Measurements from ENCODE around the gene NPPA.
A peak's percentile ranks its signal among the peaks of the same experiment; 100 is the strongest.
"Not testable (repeated sequence)": the region's sequence is repeated elsewhere in the genome, so short reads cannot be mapped to it uniquely, and the experiment has no call there.

Gene NPPA

GRCh38 chr1:11817192-11817591 is 30.4 kb downstream of the NPPA start:
- no peak overlapping the region for H3K4me3 Mint-ChIP-seq
- H3K36me3 Mint-ChIP-seq = peaks cover 95% of the 10 kb centered on the region
- H3K27ac Mint-ChIP-seq = no peak overlapping the region

GRCh38 chr1:11813021-11813420 is 34.6 kb downstream of the NPPA start:
- Mint-ChIP-seq H3K9me3 (no peaks in the 10 kb centered on the region), H3K4me1 (peaks cover 11% of the 10 kb centered on the region), H3K36me3 (peaks cover 89% of the 10 kb centered on the region), H3K27ac (no peak overlapping the region), H3K4me3 (no peak overlapping the region)
- ATAC-seq (no peak), DNase-seq (ENCODE audit: low spot score in 2 of 2) (no peak)

More at GRCh38 chr1:11817192-11817591, 30.4 kb downstream of the NPPA start:
- H3K4me1 Mint-ChIP-seq = no peaks in the 10 kb centered on the region
- no peaks in the 10 kb centered on the region for H3K9me3 Mint-ChIP-seq
- no peak for ATAC-seq
- no peak for DNase-seq (ENCODE audit: low spot score in 2 of 2)

GRCh38 chr1:11807133-11807532 is 40.5 kb downstream of the NPPA start:
- Mint-ChIP-seq H3K36me3 (peaks cover 54% of the 10 kb centered on the region), H3K4me3 (peak overlapping the region; percentile 94), H3K9me3 (no peaks in the 10 kb centered on the region), H3K27ac (peak overlapping the region; percentile 98), H3K4me1 (peaks cover 65% of the 10 kb centered on the region)
- DNase-seq (ENCODE audit: low spot score in 2 of 2) (no peak), ATAC-seq (no peak)

GRCh38 chr1:11806307-11806936 is 41.2 kb downstream of the NPPA start:
- Mint-ChIP-seq H3K27ac (peak overlapping the region; percentile 98), H3K36me3 (peaks cover 47% of the 10 kb centered on the region), H3K4me1 (peaks cover 65% of the 10 kb centered on the region), H3K4me3 (peak overlapping the region; percentile 94), H3K9me3 (no peaks in the 10 kb centered on the region)
- ATAC-seq (peak; percentile 69), DNase-seq (ENCODE audit: low spot score in 2 of 2) (peak in 1 of 2 donors; percentile 56)

GRCh38 chr1:11805422-11806306 is 41.9 kb downstream of the NPPA start, which contains the start of the genes CLCN6 and MTHFR:
Gene CLCN6 (plus strand): TSS chr1:11806191. CDS start chr1:11806263, 72 bp downstream.
Gene MTHFR (minus strand): TSS chr1:11805964. CDS start chr1:11803116, 2,848 bp downstream.
- peaks cover 48% of the 10 kb centered on the region for H3K36me3 Mint-ChIP-seq
- peak within 1 kb of the TSS; percentile 98 for H3K27ac Mint-ChIP-seq
- peak within 1 kb of the TSS; percentile 94 for H3K4me3 Mint-ChIP-seq
- ATAC-seq (peak; percentile 91), DNase-seq (ENCODE audit: low spot score in 2 of 2) (peak; percentile 98 to 99)
- no peaks in the 10 kb centered on the region for H3K9me3 Mint-ChIP-seq
- H3K4me1 Mint-ChIP-seq = peaks cover 65% of the 10 kb centered on the region

- Mint-ChIP-seq H3K4me3 (peak overlapping the region; percentile 94), H3K9me3 (no peaks in the 10 kb centered on the region), H3K4me1 (peaks cover 65% of the 10 kb centered on the region), H3K36me3 (peaks cover 48% of the 10 kb centered on the region), H3K27ac (peak overlapping the region; percentile 98)
- ATAC-seq (no peak), DNase-seq (ENCODE audit: low spot score in 2 of 2) (no peak)
Observed at GRCh38 chr1:11804666-11805421, 42.7 kb downstream of the NPPA start.

GRCh38 chr1:11803924-11804665 is 43.5 kb downstream of the NPPA start:
- ATAC-seq = not testable (repeated sequence)

GRCh38 chr1:11802973-11803885 is 44.4 kb downstream of the NPPA start:
- H3K9me3 Mint-ChIP-seq = no peaks in the 10 kb centered on the region
- H3K27ac Mint-ChIP-seq = peak overlapping the region; percentile 91
- ATAC-seq (peak; percentile 48), DNase-seq (ENCODE audit: low spot score in 2 of 2) (peak; percentile 46 to 85)
- peaks cover 42% of the 10 kb centered on the region for H3K36me3 Mint-ChIP-seq
- peaks cover 56% of the 10 kb centered on the region for H3K4me1 Mint-ChIP-seq
- peak overlapping the region; percentile 94 for H3K4me3 Mint-ChIP-seq

More at GRCh38 chr1:11803924-11804665, 43.5 kb downstream of the NPPA start:
- Mint-ChIP-seq H3K4me1 (peaks cover 61% of the 10 kb centered on the region), H3K27ac (peak overlapping the region; percentile 91), H3K36me3 (peaks cover 48% of the 10 kb centered on the region), H3K4me3 (peak overlapping the region; percentile 94)
- H3K9me3 Mint-ChIP-seq; DNase-seq (ENCODE audit: low spot score in 2 of 2): not testable (repeated sequence)

- Mint-ChIP-seq H3K9me3 (no peaks in the 10 kb centered on the region), H3K36me3 (peaks cover 36% of the 10 kb centered on the region), H3K4me3 (peak overlapping the region; percentile 94), H3K27ac (no peak overlapping the region), H3K4me1 (peaks cover 49% of the 10 kb centered on the region)
- ATAC-seq = no peak
- no peak for DNase-seq (ENCODE audit: low spot score in 2 of 2)
Observed at GRCh38 chr1:11802616-11802972, 45.0 kb downstream of the NPPA start.

GRCh38 chr1:11800756-11801433 is 46.7 kb downstream of the NPPA start:
- ATAC-seq (no peak), DNase-seq (ENCODE audit: low spot score in 2 of 2) (no peak)
- Mint-ChIP-seq H3K27ac (peak overlapping the region; percentile 68), H3K36me3 (peaks cover 40% of the 10 kb centered on the region), H3K4me1 (peaks cover 32% of the 10 kb centered on the region), H3K4me3 (no peak overlapping the region), H3K9me3 (no peaks in the 10 kb centered on the region)

- H3K4me1 Mint-ChIP-seq = peaks cover 30% of the 10 kb centered on the region
- H3K36me3 Mint-ChIP-seq = peaks cover 43% of the 10 kb centered on the region
- H3K27ac Mint-ChIP-seq = peak overlapping the region; percentile 68
- no peak overlapping the region for H3K4me3 Mint-ChIP-seq
- ATAC-seq (no peak), DNase-seq (ENCODE audit: low spot score in 2 of 2) (no peak)
- H3K9me3 Mint-ChIP-seq = no peaks in the 10 kb centered on the region
Observed at GRCh38 chr1:11800391-11800755, 47.2 kb downstream of the NPPA start.

- H3K4me3 Mint-ChIP-seq = no peak overlapping the region
- peak overlapping the region; percentile 68 for H3K27ac Mint-ChIP-seq
- H3K36me3 Mint-ChIP-seq = peaks cover 47% of the 10 kb centered on the region
Observed at GRCh38 chr1:11799896-11800295, 47.7 kb downstream of the NPPA start.

GRCh38 chr1:11799099-11799498 is 48.5 kb downstream of the NPPA start:
- no peaks in the 10 kb centered on the region for H3K9me3 Mint-ChIP-seq
- DNase-seq (ENCODE audit: low spot score in 2 of 2) (no peak), ATAC-seq (no peak)
- H3K27ac Mint-ChIP-seq = no peak overlapping the region
- H3K4me3 Mint-ChIP-seq = no peak overlapping the region
- peaks cover 20% of the 10 kb centered on the region for H3K4me1 Mint-ChIP-seq
- peaks cover 51% of the 10 kb centered on the region for H3K36me3 Mint-ChIP-seq

More at GRCh38 chr1:11799896-11800295, 47.7 kb downstream of the NPPA start:
- DNase-seq (ENCODE audit: low spot score in 2 of 2) (no peak), ATAC-seq (no peak)
- Mint-ChIP-seq H3K4me1 (peaks cover 28% of the 10 kb centered on the region), H3K9me3 (no peaks in the 10 kb centered on the region)

All from stimulated activated effector memory CD8-positive, alpha-beta T cell treated with anti-CD3 and anti-CD28 coated beads, Interleukin-12 subunit alpha, Interleukin-12 subunit beta, amount 100 ng/mL, for 72 hours (primary cell).